ENCODE data around the gene ABCA12.
A peak's percentile ranks its signal among the peaks of the same experiment; 100 is the strongest.
"Not testable (repeated sequence)": the region's sequence is repeated elsewhere in the genome, so short reads cannot be mapped to it uniquely, and the experiment has no call there.

Gene ABCA12, protein sequence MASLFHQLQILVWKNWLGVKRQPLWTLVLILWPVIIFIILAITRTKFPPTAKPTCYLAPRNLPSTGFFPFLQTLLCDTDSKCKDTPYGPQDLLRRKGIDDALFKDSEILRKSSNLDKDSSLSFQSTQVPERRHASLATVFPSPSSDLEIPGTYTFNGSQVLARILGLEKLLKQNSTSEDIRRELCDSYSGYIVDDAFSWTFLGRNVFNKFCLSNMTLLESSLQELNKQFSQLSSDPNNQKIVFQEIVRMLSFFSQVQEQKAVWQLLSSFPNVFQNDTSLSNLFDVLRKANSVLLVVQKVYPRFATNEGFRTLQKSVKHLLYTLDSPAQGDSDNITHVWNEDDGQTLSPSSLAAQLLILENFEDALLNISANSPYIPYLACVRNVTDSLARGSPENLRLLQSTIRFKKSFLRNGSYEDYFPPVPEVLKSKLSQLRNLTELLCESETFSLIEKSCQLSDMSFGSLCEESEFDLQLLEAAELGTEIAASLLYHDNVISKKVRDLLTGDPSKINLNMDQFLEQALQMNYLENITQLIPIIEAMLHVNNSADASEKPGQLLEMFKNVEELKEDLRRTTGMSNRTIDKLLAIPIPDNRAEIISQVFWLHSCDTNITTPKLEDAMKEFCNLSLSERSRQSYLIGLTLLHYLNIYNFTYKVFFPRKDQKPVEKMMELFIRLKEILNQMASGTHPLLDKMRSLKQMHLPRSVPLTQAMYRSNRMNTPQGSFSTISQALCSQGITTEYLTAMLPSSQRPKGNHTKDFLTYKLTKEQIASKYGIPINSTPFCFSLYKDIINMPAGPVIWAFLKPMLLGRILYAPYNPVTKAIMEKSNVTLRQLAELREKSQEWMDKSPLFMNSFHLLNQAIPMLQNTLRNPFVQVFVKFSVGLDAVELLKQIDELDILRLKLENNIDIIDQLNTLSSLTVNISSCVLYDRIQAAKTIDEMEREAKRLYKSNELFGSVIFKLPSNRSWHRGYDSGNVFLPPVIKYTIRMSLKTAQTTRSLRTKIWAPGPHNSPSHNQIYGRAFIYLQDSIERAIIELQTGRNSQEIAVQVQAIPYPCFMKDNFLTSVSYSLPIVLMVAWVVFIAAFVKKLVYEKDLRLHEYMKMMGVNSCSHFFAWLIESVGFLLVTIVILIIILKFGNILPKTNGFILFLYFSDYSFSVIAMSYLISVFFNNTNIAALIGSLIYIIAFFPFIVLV (N-terminal part only)

DNA sequence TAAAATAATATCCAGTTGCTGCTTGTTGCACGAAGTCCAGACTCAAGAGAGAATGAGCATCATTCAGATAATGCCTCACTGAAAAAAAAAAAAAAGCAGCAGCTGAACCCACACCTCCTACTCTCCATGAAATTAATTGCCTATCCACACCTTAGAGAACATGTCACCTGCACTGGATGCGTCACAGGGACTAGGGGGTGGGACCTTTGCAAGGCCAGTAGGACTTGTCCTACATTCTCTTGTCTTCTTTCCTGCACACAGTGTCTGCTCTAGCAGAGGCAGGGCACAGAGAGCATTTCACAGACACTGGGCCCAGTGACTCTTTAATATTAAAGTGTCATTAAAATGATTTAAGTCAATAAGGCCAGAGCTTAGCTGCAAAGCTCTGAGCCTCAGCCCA, at the start of gene ABCA12:
Gene ABCA12 (minus strand): TSS at position 148 of the 400 bp plus-strand sequence. CDS start 418 bp downstream, outside the sequence.
- no peaks in the 10 kb centered on the region for H3K9me3 Mint-ChIP-seq
- no peaks in the 10 kb centered on the region for H3K36me3 Mint-ChIP-seq (ENCODE audit: insufficient read depth)
- DNase-seq (ENCODE audit: low spot score in 2 of 2) = no peak
- H3K4me3 Mint-ChIP-seq = no peak within 1 kb of the TSS
- no peak within 1 kb of the TSS for H3K27ac Mint-ChIP-seq (ENCODE audit: low read depth)
- peaks cover 59% of the 10 kb centered on the region for H3K27me3 Mint-ChIP-seq
- no peak for ATAC-seq (replicated peaks; ENCODE audit: extremely low read depth, poor library complexity, severe bottlenecking)
- H3K4me1 Mint-ChIP-seq = no peaks in the 10 kb centered on the region

GRCh38 chr2:215188078-215188477, 49.7 kb upstream of the ABCA12 start:
- H3K9me3 Mint-ChIP-seq = no peaks in the 10 kb centered on the region
- H3K4me1 Mint-ChIP-seq = no peaks in the 10 kb centered on the region
- ATAC-seq (replicated peaks; ENCODE audit: extremely low read depth, poor library complexity, severe bottlenecking) = no peak
- no peak overlapping the region for H3K27ac Mint-ChIP-seq (ENCODE audit: low read depth)
- DNase-seq (ENCODE audit: low spot score in 2 of 2) = no peak
- peaks cover 55% of the 10 kb centered on the region for H3K27me3 Mint-ChIP-seq
- H3K4me3 Mint-ChIP-seq = no peak overlapping the region
- no peaks in the 10 kb centered on the region for H3K36me3 Mint-ChIP-seq (ENCODE audit: insufficient read depth)

- Mint-ChIP-seq H3K27me3 (peaks cover 56% of the 10 kb centered on the region), H3K4me1 (no peaks in the 10 kb centered on the region), H3K9me3 (peaks cover 10% of the 10 kb centered on the region), H3K36me3 (ENCODE audit: insufficient read depth) (no peaks in the 10 kb centered on the region), H3K4me3 (no peak overlapping the region), H3K27ac (ENCODE audit: low read depth) (no peak overlapping the region)
- ATAC-seq (replicated peaks; ENCODE audit: extremely low read depth, poor library complexity, severe bottlenecking) (no peak), DNase-seq (ENCODE audit: low spot score in 2 of 2) (no peak)
Measured at GRCh38 chr2:215186021-215186420, 47.6 kb upstream of the ABCA12 start.

- DNase-seq (ENCODE audit: low spot score in 2 of 2) = no peak
- no peaks in the 10 kb centered on the region for H3K36me3 Mint-ChIP-seq (ENCODE audit: insufficient read depth)
- no peak overlapping the region for H3K4me3 Mint-ChIP-seq
Measured at GRCh38 chr2:215178121-215178520, 39.7 kb upstream of the ABCA12 start.

DNA sequence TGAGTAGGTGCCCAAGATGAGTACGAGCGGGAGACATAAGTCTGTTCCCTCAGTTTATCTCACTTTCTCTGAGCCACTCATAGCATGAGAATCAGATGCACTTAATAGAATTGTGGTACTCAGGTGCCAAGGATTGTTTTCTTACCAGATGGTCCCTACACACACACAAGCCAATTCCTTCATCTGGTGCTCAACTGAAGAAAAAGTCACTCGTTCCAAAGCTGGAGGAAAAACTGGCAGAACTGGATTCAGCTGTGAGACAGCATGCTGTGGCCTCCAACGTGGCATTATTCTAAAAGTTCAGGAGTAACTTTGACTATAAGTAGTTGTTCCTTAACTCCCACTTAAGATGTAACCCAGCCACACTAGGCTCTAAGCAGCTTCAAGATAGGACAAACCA, 33.4 kb upstream of the ABCA12 start:
- no peaks in the 10 kb centered on the region for H3K36me3 Mint-ChIP-seq (ENCODE audit: insufficient read depth)
- no peak for DNase-seq (ENCODE audit: low spot score in 2 of 2)
- no peaks in the 10 kb centered on the region for H3K27me3 Mint-ChIP-seq
- peaks cover 17% of the 10 kb centered on the region for H3K4me1 Mint-ChIP-seq
- H3K9me3 Mint-ChIP-seq = no peaks in the 10 kb centered on the region
- no peak overlapping the region for H3K27ac Mint-ChIP-seq (ENCODE audit: low read depth)
- H3K4me3 Mint-ChIP-seq = no peak overlapping the region
- no peak for ATAC-seq (replicated peaks; ENCODE audit: extremely low read depth, poor library complexity, severe bottlenecking)

More at GRCh38 chr2:215178121-215178520, 39.7 kb upstream of the ABCA12 start:
- Mint-ChIP-seq H3K4me1 (no peaks in the 10 kb centered on the region), H3K9me3 (peaks cover 10% of the 10 kb centered on the region), H3K27me3 (peaks cover 20% of the 10 kb centered on the region), H3K27ac (ENCODE audit: low read depth) (no peak overlapping the region)
- ATAC-seq (replicated peaks; ENCODE audit: extremely low read depth, poor library complexity, severe bottlenecking) = no peak

DNA sequence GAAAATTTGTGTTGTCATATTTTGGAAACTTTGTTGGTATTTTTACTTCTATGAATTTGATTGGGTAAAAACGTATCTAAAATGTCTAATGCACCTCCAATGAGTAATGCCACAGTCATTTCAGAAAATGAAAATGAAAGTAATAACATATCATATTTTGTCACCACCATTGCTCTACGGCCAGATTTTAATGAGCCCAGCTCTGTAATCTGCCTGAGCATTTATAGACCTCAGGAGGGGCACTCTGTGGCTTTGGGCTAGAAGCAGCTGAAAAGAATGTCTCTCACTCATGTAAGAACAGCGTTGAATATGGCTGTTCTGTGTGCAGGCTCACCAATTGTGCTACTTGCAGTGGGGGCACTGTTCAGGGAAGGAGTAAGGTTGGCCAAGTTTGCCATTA, 32.7 kb upstream of the ABCA12 start:
- ATAC-seq (replicated peaks; ENCODE audit: extremely low read depth, poor library complexity, severe bottlenecking) = peak; percentile 75
- Mint-ChIP-seq H3K9me3 (no peaks in the 10 kb centered on the region), H3K27me3 (no peaks in the 10 kb centered on the region), H3K4me1 (peaks cover 17% of the 10 kb centered on the region), H3K27ac (ENCODE audit: low read depth) (peak overlapping the region; percentile 33), H3K36me3 (ENCODE audit: insufficient read depth) (no peaks in the 10 kb centered on the region), H3K4me3 (peak overlapping the region; percentile 67)
- no peak for DNase-seq (ENCODE audit: low spot score in 2 of 2)

GRCh38 chr2:215166505-215166904, 28.1 kb upstream of the ABCA12 start:
- ATAC-seq (replicated peaks; ENCODE audit: extremely low read depth, poor library complexity, severe bottlenecking) = not testable (repeated sequence)

GRCh38 chr2:215163319-215163718, 24.9 kb upstream of the ABCA12 start:
- not testable (repeated sequence) for ATAC-seq (replicated peaks; ENCODE audit: extremely low read depth, poor library complexity, severe bottlenecking); H3K36me3 Mint-ChIP-seq (ENCODE audit: insufficient read depth); H3K27ac Mint-ChIP-seq (ENCODE audit: low read depth); H3K4me1 Mint-ChIP-seq; H3K4me3 Mint-ChIP-seq; DNase-seq (ENCODE audit: low spot score in 2 of 2); H3K9me3 Mint-ChIP-seq
- peaks cover 13% of the 10 kb centered on the region for H3K27me3 Mint-ChIP-seq

More at GRCh38 chr2:215166505-215166904, 28.1 kb upstream of the ABCA12 start:
- H3K4me3 Mint-ChIP-seq; H3K9me3 Mint-ChIP-seq; H3K27me3 Mint-ChIP-seq; H3K27ac Mint-ChIP-seq (ENCODE audit: low read depth); H3K36me3 Mint-ChIP-seq (ENCODE audit: insufficient read depth); DNase-seq (ENCODE audit: low spot score in 2 of 2): not testable (repeated sequence)
- peaks cover 16% of the 10 kb centered on the region for H3K4me1 Mint-ChIP-seq

- ATAC-seq (replicated peaks; ENCODE audit: extremely low read depth, poor library complexity, severe bottlenecking) = no peak
- no peaks in the 10 kb centered on the region for H3K9me3 Mint-ChIP-seq
- no peak overlapping the region for H3K27ac Mint-ChIP-seq (ENCODE audit: low read depth)
- DNase-seq (ENCODE audit: low spot score in 2 of 2) = no peak
- no peaks in the 10 kb centered on the region for H3K4me1 Mint-ChIP-seq
- H3K27me3 Mint-ChIP-seq = peaks cover 20% of the 10 kb centered on the region
- H3K36me3 Mint-ChIP-seq (ENCODE audit: insufficient read depth) = no peaks in the 10 kb centered on the region
- no peak overlapping the region for H3K4me3 Mint-ChIP-seq
Measured at GRCh38 chr2:215161301-215161829, 22.9 kb upstream of the ABCA12 start.

- Mint-ChIP-seq H3K36me3 (ENCODE audit: insufficient read depth) (no peaks in the 10 kb centered on the region), H3K9me3 (no peaks in the 10 kb centered on the region), H3K4me1 (no peaks in the 10 kb centered on the region), H3K27me3 (peaks cover 20% of the 10 kb centered on the region), H3K27ac (ENCODE audit: low read depth) (no peak overlapping the region), H3K4me3 (no peak overlapping the region)
- ATAC-seq (replicated peaks; ENCODE audit: extremely low read depth, poor library complexity, severe bottlenecking) (no peak), DNase-seq (ENCODE audit: low spot score in 2 of 2) (no peak)
Measured at GRCh38 chr2:215160081-215160480, 21.7 kb upstream of the ABCA12 start.

DNA sequence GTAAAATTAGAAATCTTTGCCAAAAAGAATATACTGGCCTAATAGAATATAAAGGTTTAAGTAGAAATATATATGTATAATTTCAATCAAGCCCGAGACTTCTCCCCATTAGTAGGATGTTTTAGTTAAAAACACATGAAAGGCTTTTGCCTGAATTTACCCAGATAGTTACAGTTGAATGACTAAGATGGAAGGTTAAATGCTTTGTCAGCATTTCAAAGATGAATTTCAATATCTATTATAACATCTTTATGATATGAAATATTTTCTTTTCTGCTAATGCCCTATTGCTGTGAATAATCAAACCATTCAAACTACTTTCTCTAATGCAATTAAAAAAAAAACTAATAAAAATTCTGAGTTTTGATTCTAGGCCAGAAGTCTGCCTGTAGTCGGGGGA, 18.0 kb upstream of the ABCA12 start:
- no peaks in the 10 kb centered on the region for H3K9me3 Mint-ChIP-seq
- ATAC-seq (replicated peaks; ENCODE audit: extremely low read depth, poor library complexity, severe bottlenecking) = no peak
- H3K4me1 Mint-ChIP-seq = no peaks in the 10 kb centered on the region

DNA sequence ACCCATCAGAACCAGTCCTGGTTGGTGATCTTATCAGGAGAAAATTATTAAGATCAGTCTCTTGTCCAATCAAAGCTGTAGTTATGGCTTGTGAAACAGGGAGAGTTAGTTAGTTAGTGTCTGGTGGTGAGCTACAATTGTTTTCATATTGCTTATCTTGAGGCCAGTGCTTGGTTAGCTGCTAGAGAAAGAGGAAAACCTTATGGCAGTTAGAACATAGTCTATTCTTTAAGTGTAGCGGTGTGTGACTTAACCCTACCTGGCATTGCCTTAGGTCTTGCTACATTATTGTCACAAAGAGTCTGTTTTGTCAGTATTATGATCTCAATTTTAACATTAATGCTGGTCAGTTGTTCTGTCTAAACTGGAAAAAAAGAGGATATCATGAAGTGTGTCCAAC, 11.5 kb upstream of the ABCA12 start:
- ATAC-seq (replicated peaks; ENCODE audit: extremely low read depth, poor library complexity, severe bottlenecking) (no peak), DNase-seq (ENCODE audit: low spot score in 2 of 2) (no peak)
- Mint-ChIP-seq H3K36me3 (ENCODE audit: insufficient read depth) (no peaks in the 10 kb centered on the region), H3K4me1 (no peaks in the 10 kb centered on the region), H3K4me3 (no peak overlapping the region), H3K9me3 (no peaks in the 10 kb centered on the region), H3K27me3 (peaks cover 18% of the 10 kb centered on the region), H3K27ac (ENCODE audit: low read depth) (no peak overlapping the region)

More for the DNA sequence above, 18.0 kb upstream of the ABCA12 start:
- Mint-ChIP-seq H3K27me3 (peaks cover 32% of the 10 kb centered on the region), H3K36me3 (ENCODE audit: insufficient read depth) (no peaks in the 10 kb centered on the region), H3K27ac (ENCODE audit: low read depth) (no peak overlapping the region), H3K4me3 (no peak overlapping the region)
- DNase-seq (ENCODE audit: low spot score in 2 of 2) = no peak
